H9 (cell line): ENCODE data around the gene CNDP1. TPM values are rescaled to one million over a fixed set of nuclear protein-coding genes. Genes with fewer than 3 reads are reported as not detected.

ENCODE experiments used
- DNase-seq: peaks from one replicate; pipeline ENCODE4 v3.0.0-alpha.2; 2017
- H2AFZ ChIP-seq: one replicate; pipeline ENCODE4 v1.6.1; 2013; ENCODE audit warnings: mild to moderate bottlenecking, low read length, control low read depth, moderate library complexity
- H2AK5ac ChIP-seq: 2 replicates; pipeline ENCODE4 v1.6.1; 2013; ENCODE audit warnings: low read length, control low read depth, mixed read lengths; ENCODE audit not compliant: insufficient read length
- H2BK120ac ChIP-seq: one replicate; pipeline ENCODE4 v1.6.1; 2013; ENCODE audit warnings: low read depth, mild to moderate bottlenecking, low read length, control low read depth, inconsistent platforms; ENCODE audit not compliant: poor library complexity, severe bottlenecking
- H2BK12ac ChIP-seq: 2 replicates; pipeline ENCODE4 v1.6.1; 2013; ENCODE audit warnings: low read length, control low read depth, mixed read lengths, low read depth; ENCODE audit not compliant: insufficient read length
- H2BK15ac ChIP-seq: 2 replicates; pipeline ENCODE4 v1.6.1; 2013; ENCODE audit warnings: low read depth, low read length, control low read depth
- H2BK20ac ChIP-seq: one replicate; pipeline ENCODE4 v1.6.1; 2013; ENCODE audit warnings: low read depth, mild to moderate bottlenecking, low read length, control low read depth, inconsistent platforms; ENCODE audit not compliant: poor library complexity, severe bottlenecking
- H2BK5ac ChIP-seq: 2 replicates; pipeline ENCODE4 v1.6.1; 2013; ENCODE audit warnings: low read length, control low read depth, mixed read lengths; ENCODE audit not compliant: insufficient read length
- H3K14ac ChIP-seq: 2 replicates; pipeline ENCODE4 v1.6.1; 2013; ENCODE audit warnings: low read length, control low read depth; ENCODE audit not compliant: insufficient read depth
- H3K18ac ChIP-seq: 2 replicates; pipeline ENCODE4 v1.6.1; 2013; ENCODE audit warnings: low read depth, mild to moderate bottlenecking, mixed read lengths, low read length, control low read depth; ENCODE audit not compliant: insufficient read length
- H3K23ac ChIP-seq: 2 replicates; pipeline ENCODE4 v1.6.1; 2013; ENCODE audit warnings: low read length, control low read depth, mixed read lengths, low read depth; ENCODE audit not compliant: insufficient read length
- H3K23me2 ChIP-seq: 2 replicates; pipeline ENCODE4 v1.6.1; 2013; ENCODE audit warnings: low read depth, mild to moderate bottlenecking, mixed read lengths, low read length, control low read depth; ENCODE audit not compliant: insufficient read length, poor library complexity, severe bottlenecking
- H3K27ac ChIP-seq: 2 replicates; pipeline ENCODE4 v1.5.1; 2013; ENCODE audit warnings: low read length, control low read depth, mixed read lengths, low read depth; ENCODE audit not compliant: insufficient read length
- H3K27me3 ChIP-seq: 2 replicates; pipeline ENCODE4 v1.6.1; 2013; ENCODE audit warnings: low read length, control low read depth, inconsistent platforms; ENCODE audit not compliant: insufficient read depth
- H3K4ac ChIP-seq: 2 replicates; pipeline ENCODE4 v1.6.1; 2013; ENCODE audit warnings: low read depth, mild to moderate bottlenecking, control low read depth, inconsistent platforms, low read length, moderate library complexity
- H3K4me1 ChIP-seq: 2 replicates; pipeline ENCODE4 v1.6.1; 2013; ENCODE audit warnings: low read length, control low read depth, inconsistent platforms; ENCODE audit not compliant: insufficient read depth
- H3K4me2 ChIP-seq: 2 replicates; pipeline ENCODE4 v1.6.1; 2013; ENCODE audit warnings: low read length, control low read depth, mixed read lengths; ENCODE audit not compliant: insufficient read length, insufficient read depth
- H3K56ac ChIP-seq: 2 replicates; pipeline ENCODE4 v1.6.1; 2013; ENCODE audit warnings: low read depth, mild to moderate bottlenecking, mixed read lengths, low read length, control low read depth; ENCODE audit not compliant: insufficient read length
- H3K79me1 ChIP-seq: 2 replicates; pipeline ENCODE4 v1.6.1; 2013; ENCODE audit warnings: low read depth, mild to moderate bottlenecking, moderate library complexity, low read length, control low read depth, inconsistent platforms; ENCODE audit not compliant: insufficient read depth, poor library complexity, severe bottlenecking
- H3K79me2 ChIP-seq: 2 replicates; pipeline ENCODE4 v1.6.1; 2013; ENCODE audit warnings: low read length, control low read depth, inconsistent platforms; ENCODE audit not compliant: insufficient read depth
- H3K9ac ChIP-seq: 2 replicates; pipeline ENCODE4 v1.6.1; 2013; ENCODE audit warnings: low read length, control low read depth, mixed read lengths; ENCODE audit not compliant: insufficient read length; ENCODE audit errors: extremely low read depth
- H3K9me3 ChIP-seq: one replicate; pipeline ENCODE4 v1.6.1; 2013; ENCODE audit warnings: low read depth, low read length, inconsistent platforms; ENCODE audit not compliant: control insufficient read depth
- H3T11ph ChIP-seq: one replicate; pipeline ENCODE4 v1.6.1; 2013; ENCODE audit warnings: mild to moderate bottlenecking, low read length, control low read depth, inconsistent platforms
- H4K20me1 ChIP-seq: one replicate; pipeline ENCODE4 v1.6.1; 2013; ENCODE audit not compliant: control insufficient read depth, insufficient read length, insufficient read depth
- H4K5ac ChIP-seq: 2 replicates; pipeline ENCODE4 v1.6.1; 2013; ENCODE audit warnings: low read depth, mild to moderate bottlenecking, mixed read lengths, low read length, control low read depth; ENCODE audit not compliant: insufficient read length
- H4K8ac ChIP-seq: replicated peaks from 2 replicates; pipeline ENCODE4 v1.6.1; 2013; ENCODE audit warnings: low read length, control low read depth, mixed read lengths, low read depth; ENCODE audit not compliant: insufficient read length
- H4K91ac ChIP-seq: 2 replicates; pipeline ENCODE4 v1.6.1; 2013; ENCODE audit warnings: low read depth, mild to moderate bottlenecking, moderate library complexity, mixed read lengths, low read length, control low read depth; ENCODE audit not compliant: insufficient read length
- H3K27ac Mint-ChIP-seq, 3 experiments: 2 replicates in 2 of 3; 3 replicates in 1 of 3; pipeline ENCODE4 v1.8.0; 2020 to 2021; ENCODE audit warnings: mixed read lengths in 3 of 3, mild to moderate bottlenecking in 1 of 3, moderate library complexity in 1 of 3
- H3K27me3 Mint-ChIP-seq: 2 replicates; pipeline ENCODE4 v1.8.0; 2021; ENCODE audit warnings: low read depth, mild to moderate bottlenecking, moderate library complexity, mixed read lengths
- H3K36me3 Mint-ChIP-seq, 3 experiments: 2 replicates in 2 of 3; 3 replicates in 1 of 3; pipeline ENCODE4 v1.8.0; 2020 to 2021; ENCODE audit warnings: low read depth in 3 of 3, mixed read lengths in 3 of 3; ENCODE audit not compliant: insufficient read depth in 1 of 3
- H3K4me1 Mint-ChIP-seq, 2 experiments: 2 replicates each; pipeline ENCODE4 v1.8.0; 2020; ENCODE audit warnings: mixed read lengths in 2 of 2
- H3K4me3 Mint-ChIP-seq, 2 experiments: 2 replicates in 1 of 2; 3 replicates in 1 of 2; pipeline ENCODE4 v1.8.0; 2020 to 2021; ENCODE audit warnings: mild to moderate bottlenecking in 2 of 2, mixed read lengths in 2 of 2, moderate library complexity in 1 of 2
- H3K9me3 Mint-ChIP-seq, 2 experiments: 2 replicates in 1 of 2; 3 replicates in 1 of 2; pipeline ENCODE4 v1.8.0; 2020; ENCODE audit warnings: mild to moderate bottlenecking in 2 of 2, mixed read lengths in 2 of 2, moderate library complexity in 1 of 2
- WGBS: extraction: QIAGEN DNeasy Blood & Tissue Kit; methylation state at CpG from one replicate; pipeline ENCODE4 v1.1.7; 2013; ENCODE audit warnings: missing lambda C conversion rate, low lambda C conversion rate, mixed read lengths; ENCODE audit not compliant: insufficient read length; ENCODE audit errors: extremely low coverage; 5-methylcytosine and 5-hydroxymethylcytosine counted together
- total RNA-seq: library from RNA; stranded (reverse); gene quantifications from 2 replicates; pipeline ENCODE4 v1.2.1, GENCODE V29; 2021
- TF ChIP-seq, protein P1 (sequence below): fragments of 200-600 bp; sonication (generic); conservative IDR thresholded peaks from 3 replicates; pipeline ENCODE4 v1.8.0; 2021; ENCODE audit warnings: antibody characterized with exemption, mild to moderate bottlenecking

The CNDP1 gene
- total RNA-seq, 1 experiment from 2014 or later: not detected

- no peak for DNase-seq
- no peak overlapping the region for H3K4ac ChIP-seq
- Mint-ChIP-seq H3K4me1 (no peaks in the 10 kb centered on the region), H3K36me3 (peaks cover 11 to 17% (median 12%) of the 10 kb centered on the region in 3 experiments), H3K27me3 (peaks cover 11% of the 10 kb centered on the region), H3K27ac (no peak overlapping the region), H3K4me3 (no peak overlapping the region), H3K9me3 (peaks cover 39 to 48% of the 10 kb centered on the region in 2 experiments)
- TF ChIP-seq, protein P1, sequence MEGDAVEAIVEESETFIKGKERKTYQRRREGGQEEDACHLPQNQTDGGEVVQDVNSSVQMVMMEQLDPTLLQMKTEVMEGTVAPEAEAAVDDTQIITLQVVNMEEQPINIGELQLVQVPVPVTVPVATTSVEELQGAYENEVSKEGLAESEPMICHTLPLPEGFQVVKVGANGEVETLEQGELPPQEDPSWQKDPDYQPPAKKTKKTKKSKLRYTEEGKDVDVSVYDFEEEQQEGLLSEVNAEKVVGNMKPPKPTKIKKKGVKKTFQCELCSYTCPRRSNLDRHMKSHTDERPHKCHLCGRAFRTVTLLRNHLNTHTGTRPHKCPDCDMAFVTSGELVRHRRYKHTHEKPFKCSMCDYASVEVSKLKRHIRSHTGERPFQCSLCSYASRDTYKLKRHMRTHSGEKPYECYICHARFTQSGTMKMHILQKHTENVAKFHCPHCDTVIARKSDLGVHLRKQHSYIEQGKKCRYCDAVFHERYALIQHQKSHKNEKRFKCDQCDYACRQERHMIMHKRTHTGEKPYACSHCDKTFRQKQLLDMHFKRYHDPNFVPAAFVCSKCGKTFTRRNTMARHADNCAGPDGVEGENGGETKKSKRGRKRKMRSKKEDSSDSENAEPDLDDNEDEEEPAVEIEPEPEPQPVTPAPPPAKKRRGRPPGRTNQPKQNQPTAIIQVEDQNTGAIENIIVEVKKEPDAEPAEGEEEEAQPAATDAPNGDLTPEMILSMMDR: peak; percentile 47
- H3K9me3 ChIP-seq: no peaks in the 10 kb centered on the region
- H4K5ac ChIP-seq: no peak overlapping the region
- no peaks in the 10 kb centered on the region for H4K20me1 ChIP-seq
- H3K79me2 ChIP-seq: no peaks in the 10 kb centered on the region
- H2BK120ac ChIP-seq: no peak overlapping the region
- no peak overlapping the region for H2BK5ac ChIP-seq
- H2AFZ ChIP-seq: no peak overlapping the region
- no peaks in the 10 kb centered on the region for H3K79me1 ChIP-seq
- H3K23ac ChIP-seq: no peak overlapping the region
- H3K4me1 ChIP-seq: no peaks in the 10 kb centered on the region
- no peak overlapping the region for H3K56ac ChIP-seq
- no peak overlapping the region for H2BK15ac ChIP-seq
- H3K27me3 ChIP-seq: no peaks in the 10 kb centered on the region
- no peak overlapping the region for H3K18ac ChIP-seq
- WGBS: no CpG with 5 or more reads among the region's 7 CpGs
- H2AK5ac ChIP-seq: no peak overlapping the region
- H4K8ac ChIP-seq: no peak overlapping the region
- H3T11ph ChIP-seq: no peak overlapping the region
- H4K91ac ChIP-seq: no peak overlapping the region
- H3K9ac ChIP-seq: no peak overlapping the region
- H3K4me2 ChIP-seq: no peak overlapping the region
- no peak overlapping the region for H3K14ac ChIP-seq
- H3K23me2 ChIP-seq: no peaks in the 10 kb centered on the region
- no peak overlapping the region for H3K27ac ChIP-seq
- H2BK20ac ChIP-seq: no peak overlapping the region
- H2BK12ac ChIP-seq: no peak overlapping the region
Observed at GRCh38 chr18:74567822-74568221, 33.5 kb downstream of the CNDP1 start.
